IMR-90 (cell line): ENCODE measurements around the gene GPRC6A.

Experiments
- CEBPB ChIP-seq: IDR thresholded peaks from 2 replicates; pipeline ENCODE4 v1.6.1; 2012; ENCODE audit warnings: low read depth, low read length, improper control_type of control experiment
- CHD1 ChIP-seq: IDR thresholded peaks from 2 replicates; pipeline ENCODE4 v1.6.1; 2012; ENCODE audit warnings: low read depth, low read length, improper control_type of control experiment
- CTCF ChIP-seq: conservative IDR thresholded peaks from 2 replicates; pipeline ENCODE4 v1.5.1; 2012; ENCODE audit warnings: mild to moderate bottlenecking, low read depth, low read length, improper control_type of control experiment
- MXI1 ChIP-seq: IDR thresholded peaks from 2 replicates; pipeline ENCODE4 v1.6.1; 2012; ENCODE audit warnings: low read depth, mild to moderate bottlenecking, low read length, moderate library complexity, borderline replicate concordance
- NFE2L2 ChIP-seq: fragments of 150-350 bp; IDR thresholded peaks from 2 replicates; pipeline ENCODE4 v1.6.1; 2016; ENCODE audit warnings: low read depth, mild to moderate bottlenecking, low read length
- POLR2A ChIP-seq: IDR thresholded peaks from 2 replicates; pipeline ENCODE4 v1.6.1; 2012; ENCODE audit warnings: mild to moderate bottlenecking, low read depth, low read length
- RCOR1 ChIP-seq: IDR thresholded peaks from 2 replicates; pipeline ENCODE4 v1.6.1; 2012; ENCODE audit warnings: mild to moderate bottlenecking, low read length, improper control_type of control experiment; ENCODE audit not compliant: insufficient replicate concordance
- RFX5 ChIP-seq: IDR thresholded peaks from 2 replicates; pipeline ENCODE4 v1.8.0; 2012; ENCODE audit warnings: low read depth, mild to moderate bottlenecking, low read length, moderate library complexity
- SMC3 ChIP-seq: fragments of 150-350 bp; IDR thresholded peaks from 2 replicates; pipeline ENCODE4 v1.6.1; 2016; ENCODE audit warnings: low read depth, mild to moderate bottlenecking, antibody characterized with exemption, low read length, moderate library complexity
- TF ChIP-seq, protein P1 (sequence below): fragments of 150-350 bp; IDR thresholded peaks from 2 replicates; pipeline ENCODE4 v1.6.1; 2016; ENCODE audit warnings: low read depth, mild to moderate bottlenecking, low read length, moderate library complexity, borderline replicate concordance
- TF ChIP-seq, protein P2 (sequence below): fragments of 150-350 bp; IDR thresholded peaks from 2 replicates; pipeline ENCODE4 v1.6.1; 2017; ENCODE audit warnings: mild to moderate bottlenecking, antibody characterized with exemption, low read length, low read depth

DNA sequence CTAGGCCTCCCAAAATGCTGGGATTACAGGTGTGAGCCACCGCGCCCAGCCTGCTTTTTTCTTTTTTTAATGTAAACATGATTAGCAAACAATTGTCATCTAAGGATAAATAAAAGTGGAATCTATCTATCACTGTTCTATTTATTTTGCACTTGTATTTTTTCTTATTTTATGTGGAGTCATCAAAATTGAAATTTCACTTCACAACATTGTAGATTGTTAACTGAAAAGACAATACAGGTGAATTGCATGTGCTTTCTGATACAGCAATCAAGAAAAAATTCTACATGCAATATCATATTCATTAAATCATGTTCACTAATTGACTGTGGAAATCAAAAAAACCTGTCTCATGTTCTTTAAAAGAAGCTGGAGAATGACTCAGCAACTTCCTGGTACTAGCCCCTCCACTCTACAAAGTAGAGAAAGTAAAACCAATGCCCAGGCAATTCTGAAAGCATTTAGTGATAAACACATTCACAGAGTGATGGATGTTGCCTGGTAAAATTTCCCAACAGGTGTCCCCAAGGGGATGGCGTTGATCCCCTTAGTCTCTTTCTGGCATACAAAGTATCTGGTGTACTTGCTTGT, 37.5 kb upstream of the GPRC6A start:
- TF ChIP-seq CTCF (no peak), CEBPB (no peak), CHD1 (no peak), RFX5 (no peak), POLR2A (no peak), MXI1 (no peak), RCOR1 (no peak), SMC3 (no peak), NFE2L2 (peak; percentile 93)
- TF ChIP-seq, protein P1, sequence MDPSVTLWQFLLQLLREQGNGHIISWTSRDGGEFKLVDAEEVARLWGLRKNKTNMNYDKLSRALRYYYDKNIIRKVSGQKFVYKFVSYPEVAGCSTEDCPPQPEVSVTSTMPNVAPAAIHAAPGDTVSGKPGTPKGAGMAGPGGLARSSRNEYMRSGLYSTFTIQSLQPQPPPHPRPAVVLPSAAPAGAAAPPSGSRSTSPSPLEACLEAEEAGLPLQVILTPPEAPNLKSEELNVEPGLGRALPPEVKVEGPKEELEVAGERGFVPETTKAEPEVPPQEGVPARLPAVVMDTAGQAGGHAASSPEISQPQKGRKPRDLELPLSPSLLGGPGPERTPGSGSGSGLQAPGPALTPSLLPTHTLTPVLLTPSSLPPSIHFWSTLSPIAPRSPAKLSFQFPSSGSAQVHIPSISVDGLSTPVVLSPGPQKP: no peak
- TF ChIP-seq, protein P2, sequence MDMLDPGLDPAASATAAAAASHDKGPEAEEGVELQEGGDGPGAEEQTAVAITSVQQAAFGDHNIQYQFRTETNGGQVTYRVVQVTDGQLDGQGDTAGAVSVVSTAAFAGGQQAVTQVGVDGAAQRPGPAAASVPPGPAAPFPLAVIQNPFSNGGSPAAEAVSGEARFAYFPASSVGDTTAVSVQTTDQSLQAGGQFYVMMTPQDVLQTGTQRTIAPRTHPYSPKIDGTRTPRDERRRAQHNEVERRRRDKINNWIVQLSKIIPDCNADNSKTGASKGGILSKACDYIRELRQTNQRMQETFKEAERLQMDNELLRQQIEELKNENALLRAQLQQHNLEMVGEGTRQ: no peak
